ENCODE measurements around the gene RPP25.

DNA sequence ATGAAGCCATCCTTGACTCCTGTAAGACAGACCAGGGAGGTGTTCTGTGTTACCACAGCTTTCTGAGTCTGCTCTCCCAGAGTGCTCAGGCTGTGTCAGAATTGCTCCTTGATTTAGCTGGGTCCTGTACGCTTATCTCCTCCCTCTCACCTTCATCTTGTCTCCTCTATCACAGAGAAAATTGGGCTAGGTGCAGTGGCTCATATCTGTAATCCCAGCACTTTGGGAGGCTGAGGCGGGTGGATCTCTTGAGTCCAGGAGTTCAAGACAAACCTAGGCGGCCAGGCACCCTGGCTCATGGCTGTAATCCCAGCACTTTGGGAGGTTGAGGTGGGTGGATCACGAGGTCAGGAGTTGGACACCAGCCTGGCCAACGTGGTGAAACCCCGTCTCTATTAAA lies 44.7 kb upstream of the RPP25 start:
- TF ChIP-seq, protein P1, sequence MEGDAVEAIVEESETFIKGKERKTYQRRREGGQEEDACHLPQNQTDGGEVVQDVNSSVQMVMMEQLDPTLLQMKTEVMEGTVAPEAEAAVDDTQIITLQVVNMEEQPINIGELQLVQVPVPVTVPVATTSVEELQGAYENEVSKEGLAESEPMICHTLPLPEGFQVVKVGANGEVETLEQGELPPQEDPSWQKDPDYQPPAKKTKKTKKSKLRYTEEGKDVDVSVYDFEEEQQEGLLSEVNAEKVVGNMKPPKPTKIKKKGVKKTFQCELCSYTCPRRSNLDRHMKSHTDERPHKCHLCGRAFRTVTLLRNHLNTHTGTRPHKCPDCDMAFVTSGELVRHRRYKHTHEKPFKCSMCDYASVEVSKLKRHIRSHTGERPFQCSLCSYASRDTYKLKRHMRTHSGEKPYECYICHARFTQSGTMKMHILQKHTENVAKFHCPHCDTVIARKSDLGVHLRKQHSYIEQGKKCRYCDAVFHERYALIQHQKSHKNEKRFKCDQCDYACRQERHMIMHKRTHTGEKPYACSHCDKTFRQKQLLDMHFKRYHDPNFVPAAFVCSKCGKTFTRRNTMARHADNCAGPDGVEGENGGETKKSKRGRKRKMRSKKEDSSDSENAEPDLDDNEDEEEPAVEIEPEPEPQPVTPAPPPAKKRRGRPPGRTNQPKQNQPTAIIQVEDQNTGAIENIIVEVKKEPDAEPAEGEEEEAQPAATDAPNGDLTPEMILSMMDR (IDR thresholded peaks at IDR 0.05; ENCODE audit: insufficient read depth, low read length), result no peak
- TF ChIP-seq, protein P2, sequence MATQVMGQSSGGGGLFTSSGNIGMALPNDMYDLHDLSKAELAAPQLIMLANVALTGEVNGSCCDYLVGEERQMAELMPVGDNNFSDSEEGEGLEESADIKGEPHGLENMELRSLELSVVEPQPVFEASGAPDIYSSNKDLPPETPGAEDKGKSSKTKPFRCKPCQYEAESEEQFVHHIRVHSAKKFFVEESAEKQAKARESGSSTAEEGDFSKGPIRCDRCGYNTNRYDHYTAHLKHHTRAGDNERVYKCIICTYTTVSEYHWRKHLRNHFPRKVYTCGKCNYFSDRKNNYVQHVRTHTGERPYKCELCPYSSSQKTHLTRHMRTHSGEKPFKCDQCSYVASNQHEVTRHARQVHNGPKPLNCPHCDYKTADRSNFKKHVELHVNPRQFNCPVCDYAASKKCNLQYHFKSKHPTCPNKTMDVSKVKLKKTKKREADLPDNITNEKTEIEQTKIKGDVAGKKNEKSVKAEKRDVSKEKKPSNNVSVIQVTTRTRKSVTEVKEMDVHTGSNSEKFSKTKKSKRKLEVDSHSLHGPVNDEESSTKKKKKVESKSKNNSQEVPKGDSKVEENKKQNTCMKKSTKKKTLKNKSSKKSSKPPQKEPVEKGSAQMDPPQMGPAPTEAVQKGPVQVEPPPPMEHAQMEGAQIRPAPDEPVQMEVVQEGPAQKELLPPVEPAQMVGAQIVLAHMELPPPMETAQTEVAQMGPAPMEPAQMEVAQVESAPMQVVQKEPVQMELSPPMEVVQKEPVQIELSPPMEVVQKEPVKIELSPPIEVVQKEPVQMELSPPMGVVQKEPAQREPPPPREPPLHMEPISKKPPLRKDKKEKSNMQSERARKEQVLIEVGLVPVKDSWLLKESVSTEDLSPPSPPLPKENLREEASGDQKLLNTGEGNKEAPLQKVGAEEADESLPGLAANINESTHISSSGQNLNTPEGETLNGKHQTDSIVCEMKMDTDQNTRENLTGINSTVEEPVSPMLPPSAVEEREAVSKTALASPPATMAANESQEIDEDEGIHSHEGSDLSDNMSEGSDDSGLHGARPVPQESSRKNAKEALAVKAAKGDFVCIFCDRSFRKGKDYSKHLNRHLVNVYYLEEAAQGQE (IDR thresholded peaks at IDR 0.05; ENCODE audit: insufficient replicate concordance, low read depth), result no peak
